ENCODE data around the gene CDH11.

DNA sequence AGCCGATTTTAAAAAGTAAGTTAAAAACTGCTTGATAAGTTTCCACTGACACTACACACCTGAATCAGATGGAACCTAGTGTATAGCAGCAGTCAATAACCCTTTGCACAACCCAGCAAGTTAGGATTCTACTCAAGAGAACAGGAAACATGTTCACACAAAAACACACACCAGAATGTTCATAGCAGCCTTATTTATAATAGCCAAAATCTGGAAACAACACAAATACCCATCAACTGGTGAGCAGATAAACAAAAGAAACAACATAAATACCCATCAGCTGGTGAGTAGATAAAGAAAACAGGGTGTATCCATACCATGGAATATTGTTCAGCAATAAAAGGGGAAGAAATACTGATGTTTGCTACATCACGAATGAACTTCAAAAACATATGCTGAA is 2.7 kb upstream of the CDH11 start:
- TF ChIP-seq, protein P1, sequence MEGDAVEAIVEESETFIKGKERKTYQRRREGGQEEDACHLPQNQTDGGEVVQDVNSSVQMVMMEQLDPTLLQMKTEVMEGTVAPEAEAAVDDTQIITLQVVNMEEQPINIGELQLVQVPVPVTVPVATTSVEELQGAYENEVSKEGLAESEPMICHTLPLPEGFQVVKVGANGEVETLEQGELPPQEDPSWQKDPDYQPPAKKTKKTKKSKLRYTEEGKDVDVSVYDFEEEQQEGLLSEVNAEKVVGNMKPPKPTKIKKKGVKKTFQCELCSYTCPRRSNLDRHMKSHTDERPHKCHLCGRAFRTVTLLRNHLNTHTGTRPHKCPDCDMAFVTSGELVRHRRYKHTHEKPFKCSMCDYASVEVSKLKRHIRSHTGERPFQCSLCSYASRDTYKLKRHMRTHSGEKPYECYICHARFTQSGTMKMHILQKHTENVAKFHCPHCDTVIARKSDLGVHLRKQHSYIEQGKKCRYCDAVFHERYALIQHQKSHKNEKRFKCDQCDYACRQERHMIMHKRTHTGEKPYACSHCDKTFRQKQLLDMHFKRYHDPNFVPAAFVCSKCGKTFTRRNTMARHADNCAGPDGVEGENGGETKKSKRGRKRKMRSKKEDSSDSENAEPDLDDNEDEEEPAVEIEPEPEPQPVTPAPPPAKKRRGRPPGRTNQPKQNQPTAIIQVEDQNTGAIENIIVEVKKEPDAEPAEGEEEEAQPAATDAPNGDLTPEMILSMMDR (conservative IDR thresholded peaks at IDR 0.05; ENCODE audit: low read length) = no peak
- no peak for TF ChIP-seq EZH2phosphoT487 (IDR thresholded peaks at IDR 0.05; ENCODE audit: borderline replicate concordance, low read depth, low read length)

All from OCI-LY7 (cell line).